Activated B cell treated with CpG ODN at 0.5 μM for 24 hours (primary cell): ENCODE results near the gene OR9Q1. TPM values are rescaled to one million over a fixed set of nuclear protein-coding genes. Genes with fewer than 3 reads are reported as not detected.

ENCODE experiments used
- ATAC-seq: fragments of 200-7000 bp; cut with Tn5 transposase; one replicate; pipeline ENCODE4 v1.10.0; 2021; ENCODE audit warnings: low read depth, mild to moderate bottlenecking, moderate library complexity
- CTCF ChIA-PET: fragments of 350-600 bp; sonication (Branson Sonifier 250); formaldehyde crosslinking; loops from one replicate; lab custom pipeline; 2021; ENCODE audit warnings: antibody characterized with exemption; lab: Charles Lee
- POLR2A ChIA-PET: fragments of 350-600 bp; sonication (Branson Sonifier 250); formaldehyde crosslinking; loops from one replicate; lab custom pipeline; 2021; ENCODE audit warnings: antibody characterized with exemption; lab: Charles Lee
- DNase-seq: peaks from one replicate; pipeline ENCODE4 v3.0.0; 2022
- H3K27ac Mint-ChIP-seq: one replicate; pipeline ENCODE4 v1.8.0; 2020; ENCODE audit warnings: mixed read lengths
- H3K27me3 Mint-ChIP-seq: one replicate; pipeline ENCODE4 v1.8.0; 2021; ENCODE audit warnings: mixed read lengths
- H3K36me3 Mint-ChIP-seq: one replicate; pipeline ENCODE4 v1.8.0; 2021; ENCODE audit warnings: low read depth, mixed read lengths
- H3K4me1 Mint-ChIP-seq: one replicate; pipeline ENCODE4 v1.8.0; 2021; ENCODE audit warnings: mixed read lengths
- H3K4me3 Mint-ChIP-seq: one replicate; pipeline ENCODE4 v1.8.0; 2020; ENCODE audit warnings: mild to moderate bottlenecking, mixed read lengths
- H3K9me3 Mint-ChIP-seq: one replicate; pipeline ENCODE4 v1.8.0; 2020; ENCODE audit warnings: mixed read lengths
- intact Hi-C: fragments of 100-400 bp; cut with micrococcal nuclease; formaldehyde crosslinking; loops from one replicate; pipeline ENCODE4 v1.15.1; 2024
- total RNA-seq: library from RNA; stranded (reverse); gene quantifications from 2 replicates; pipeline ENCODE4 v1.2.3, GENCODE V29; 2022
- TF ChIP-seq, protein P1 (sequence below): fragments of 200-600 bp; IDR thresholded peaks from one replicate; pipeline ENCODE4 v1.8.0; 2022; ENCODE audit warnings: antibody characterized with exemption, mild to moderate bottlenecking

OR9Q1 gene
- total RNA-seq, 1 donor from 2014 or later, result not detected

DNA sequence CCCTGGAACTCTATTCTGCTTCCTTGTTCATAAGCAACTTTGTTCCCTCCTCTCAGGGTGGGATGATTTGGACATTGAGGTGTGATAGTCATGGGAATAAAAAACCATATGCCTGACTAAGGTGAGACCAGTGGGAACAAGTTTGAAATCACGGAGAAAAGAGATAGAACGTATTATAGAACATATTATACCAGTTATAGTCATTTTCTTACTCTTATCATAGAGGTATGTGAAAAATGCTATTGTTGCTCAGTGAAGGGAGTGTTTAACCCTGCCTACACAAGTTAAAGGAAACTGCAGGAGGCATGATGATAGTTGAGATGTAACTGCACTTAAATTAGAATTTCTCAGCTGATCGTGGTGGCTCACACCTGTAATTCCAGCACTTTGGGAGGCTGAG lies 22.6 kb downstream of the OR9Q1 start:
- POLR2A ChIA-PET, result no interaction called here
- H3K27me3 Mint-ChIP-seq, result peaks cover 6% of the 10 kb centered on the region
- H3K36me3 Mint-ChIP-seq, result no peaks in the 10 kb centered on the region
- TF ChIP-seq, protein P1, sequence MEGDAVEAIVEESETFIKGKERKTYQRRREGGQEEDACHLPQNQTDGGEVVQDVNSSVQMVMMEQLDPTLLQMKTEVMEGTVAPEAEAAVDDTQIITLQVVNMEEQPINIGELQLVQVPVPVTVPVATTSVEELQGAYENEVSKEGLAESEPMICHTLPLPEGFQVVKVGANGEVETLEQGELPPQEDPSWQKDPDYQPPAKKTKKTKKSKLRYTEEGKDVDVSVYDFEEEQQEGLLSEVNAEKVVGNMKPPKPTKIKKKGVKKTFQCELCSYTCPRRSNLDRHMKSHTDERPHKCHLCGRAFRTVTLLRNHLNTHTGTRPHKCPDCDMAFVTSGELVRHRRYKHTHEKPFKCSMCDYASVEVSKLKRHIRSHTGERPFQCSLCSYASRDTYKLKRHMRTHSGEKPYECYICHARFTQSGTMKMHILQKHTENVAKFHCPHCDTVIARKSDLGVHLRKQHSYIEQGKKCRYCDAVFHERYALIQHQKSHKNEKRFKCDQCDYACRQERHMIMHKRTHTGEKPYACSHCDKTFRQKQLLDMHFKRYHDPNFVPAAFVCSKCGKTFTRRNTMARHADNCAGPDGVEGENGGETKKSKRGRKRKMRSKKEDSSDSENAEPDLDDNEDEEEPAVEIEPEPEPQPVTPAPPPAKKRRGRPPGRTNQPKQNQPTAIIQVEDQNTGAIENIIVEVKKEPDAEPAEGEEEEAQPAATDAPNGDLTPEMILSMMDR, result no peak
- intact Hi-C loops, result no loop called here
- H3K9me3 Mint-ChIP-seq, result peaks cover 2% of the 10 kb centered on the region
- H3K27ac Mint-ChIP-seq, result no peak overlapping the region
- no peak overlapping the region for H3K4me3 Mint-ChIP-seq
- CTCF ChIA-PET, result no interaction called here
- ATAC-seq (no peak), DNase-seq (no peak)
- no peaks in the 10 kb centered on the region for H3K4me1 Mint-ChIP-seq

DNA sequence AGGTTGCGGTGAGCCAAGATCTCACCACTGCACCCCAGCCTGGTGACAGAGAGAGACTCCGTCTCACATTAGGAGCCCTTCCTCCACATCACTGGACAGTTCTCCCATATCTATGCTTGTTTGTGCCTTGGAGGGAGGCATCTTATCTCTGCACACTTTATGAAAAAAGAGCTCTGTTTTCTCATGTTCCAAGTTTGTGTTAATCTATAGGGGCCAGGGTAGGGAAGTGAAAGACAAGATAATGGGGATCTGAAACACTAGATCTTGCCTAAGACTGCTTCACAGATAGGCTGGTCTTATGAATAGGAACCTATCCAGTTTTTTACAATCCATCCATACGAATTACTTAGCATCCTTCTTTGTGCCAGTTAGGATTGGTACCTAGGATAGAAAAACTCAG lies 24.1 kb downstream of the OR9Q1 start:
- H3K9me3 Mint-ChIP-seq, result peaks cover 2% of the 10 kb centered on the region
- intact Hi-C loops, result no loop called here
- no peak for ATAC-seq

DNA sequence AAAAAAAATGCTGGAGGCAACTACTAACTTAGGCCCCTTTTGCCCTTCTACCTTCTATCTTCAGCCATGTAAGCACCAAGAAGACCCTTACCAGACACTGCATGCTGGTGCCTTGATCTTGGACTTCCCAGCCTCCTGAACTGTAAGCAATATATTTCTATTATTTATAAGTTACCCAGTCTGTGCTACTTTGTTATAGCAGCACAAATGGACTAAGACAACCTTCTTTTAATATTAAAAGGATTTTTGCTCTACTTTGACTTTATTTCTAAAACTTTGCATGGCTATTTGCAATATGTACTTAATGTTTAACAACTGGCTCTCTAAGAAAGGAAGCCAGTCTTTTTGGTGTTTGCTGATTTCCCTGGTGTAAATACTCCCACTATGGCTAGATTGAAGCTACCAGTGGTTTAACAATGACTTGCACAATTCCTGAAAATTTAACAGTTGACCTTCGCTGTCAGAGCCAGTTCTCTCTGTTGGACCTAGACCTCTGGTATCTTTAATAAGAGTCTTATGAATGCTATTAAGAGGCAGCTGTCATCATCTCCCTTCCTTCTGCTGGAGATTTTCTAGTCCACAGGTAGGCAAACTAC lies 32.2 kb downstream of the OR9Q1 start:
- Mint-ChIP-seq H3K27me3 (peaks cover 9% of the 10 kb centered on the region), H3K27ac (no peak overlapping the region), H3K4me3 (no peak overlapping the region), H3K9me3 (no peaks in the 10 kb centered on the region), H3K36me3 (no peaks in the 10 kb centered on the region), H3K4me1 (no peaks in the 10 kb centered on the region)
- ChIA-PET POLR2A (no interaction called here), CTCF (no interaction called here)
- ATAC-seq (no peak), DNase-seq (no peak)
- intact Hi-C loops, result no loop called here
- TF ChIP-seq, protein P1, result no peak

More for the DNA sequence above, 24.1 kb downstream of the OR9Q1 start:
- no peaks in the 10 kb centered on the region for H3K36me3 Mint-ChIP-seq
- POLR2A ChIA-PET, result no interaction called here
- TF ChIP-seq, protein P1, result no peak
- no peak overlapping the region for H3K4me3 Mint-ChIP-seq
- H3K27me3 Mint-ChIP-seq, result peaks cover 6% of the 10 kb centered on the region
- H3K27ac Mint-ChIP-seq, result no peak overlapping the region
- no peak for DNase-seq
- H3K4me1 Mint-ChIP-seq, result no peaks in the 10 kb centered on the region
- CTCF ChIA-PET, result no interaction called here

DNA sequence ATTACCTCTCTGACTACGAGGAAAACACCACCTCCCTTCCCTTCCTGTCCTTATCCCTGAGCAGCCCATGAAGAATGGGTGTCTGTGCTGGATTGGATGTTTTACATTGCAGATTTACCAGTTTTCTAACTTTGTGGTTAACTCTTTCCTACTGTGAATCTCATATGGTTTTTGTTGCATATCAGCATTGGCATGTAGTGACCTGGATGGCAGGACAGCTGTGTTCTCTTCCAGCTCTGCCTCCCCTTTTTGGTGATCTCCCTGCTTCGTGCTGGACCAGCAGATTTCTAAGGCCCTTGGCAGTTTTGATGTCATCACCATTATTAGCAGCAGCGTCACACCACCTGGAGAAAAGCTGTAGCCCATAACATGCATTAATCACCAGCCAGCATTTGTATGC lies 33.8 kb downstream of the OR9Q1 start:
- DNase-seq (no peak), ATAC-seq (no peak)
- TF ChIP-seq, protein P1, result no peak
- peaks cover 9% of the 10 kb centered on the region for H3K27me3 Mint-ChIP-seq
- no peak overlapping the region for H3K27ac Mint-ChIP-seq
- no peak overlapping the region for H3K4me3 Mint-ChIP-seq
- CTCF ChIA-PET, result no interaction called here
- H3K4me1 Mint-ChIP-seq, result no peaks in the 10 kb centered on the region
- POLR2A ChIA-PET, result no interaction called here
- no peaks in the 10 kb centered on the region for H3K9me3 Mint-ChIP-seq
- H3K36me3 Mint-ChIP-seq, result no peaks in the 10 kb centered on the region
- intact Hi-C loops, result no loop called here

DNA sequence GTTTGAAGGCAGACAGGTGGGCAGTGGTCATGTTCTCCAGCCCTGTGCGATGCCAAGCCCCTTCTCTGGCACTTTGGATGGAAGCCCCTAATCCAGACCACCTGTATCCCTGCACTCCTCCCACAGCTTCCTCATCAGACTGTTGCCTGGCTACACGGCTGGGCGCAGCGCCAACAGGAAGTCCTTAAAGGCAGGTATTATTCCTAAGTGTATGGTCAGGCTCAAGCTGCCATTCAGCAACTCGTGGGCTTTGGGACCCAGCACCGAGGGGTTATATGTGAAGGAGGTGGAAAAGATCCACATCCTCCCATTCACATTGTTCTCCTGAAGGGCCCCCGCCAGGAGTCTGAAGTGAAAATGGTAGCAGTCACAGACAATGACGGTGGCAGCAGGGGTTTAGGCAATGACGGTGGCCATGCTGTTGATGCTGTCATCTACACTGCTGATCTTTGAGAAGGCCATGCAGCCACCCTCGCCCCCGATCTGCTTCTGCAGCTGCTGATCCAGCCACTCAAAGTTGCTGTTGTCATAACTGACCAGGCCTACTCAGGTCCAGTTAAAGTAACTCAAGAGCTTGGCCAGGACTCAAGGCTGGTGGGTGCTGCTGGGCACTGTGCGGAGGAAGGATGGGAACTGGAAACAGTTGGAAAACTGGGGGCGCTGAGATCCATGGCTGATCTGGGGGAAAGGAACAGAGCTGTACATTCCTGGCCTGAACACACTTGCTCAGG lies 34.8 kb downstream of the OR9Q1 start:
- DNase-seq (no peak), ATAC-seq (no peak)
- no peaks in the 10 kb centered on the region for H3K36me3 Mint-ChIP-seq
- no peak overlapping the region for H3K27ac Mint-ChIP-seq
- peaks cover 9% of the 10 kb centered on the region for H3K27me3 Mint-ChIP-seq
- CTCF ChIA-PET, result no interaction called here
- H3K4me1 Mint-ChIP-seq, result no peaks in the 10 kb centered on the region
- H3K9me3 Mint-ChIP-seq, result no peaks in the 10 kb centered on the region
- POLR2A ChIA-PET, result no interaction called here
- TF ChIP-seq, protein P1, result no peak
- intact Hi-C loops, result no loop called here
- H3K4me3 Mint-ChIP-seq, result no peak overlapping the region
